ENCODE data around the gene SERPINA9.

SERPINA9 gene

GRCh38 chr14:94474581-94475031 lies 1.4 kb downstream of the SERPINA9 start:
- Histone ChIP-seq H3K27ac (ENCODE audit: low read depth, low read length) (no peak overlapping the region), H3K36me3 (ENCODE audit: insufficient read depth, low read length) (peaks cover 3% of the 10 kb centered on the region; the same call in 1 of the 2 replicates), H2AFZ (ENCODE audit: low read length, unreplicated experiment) (no peak overlapping the region), H3K4me3 (ENCODE audit: low read depth, low read length) (no peak overlapping the region), H3K27me3 (ENCODE audit: insufficient read depth, low read length) (peaks cover 35% of the 10 kb centered on the region), H3K4me1 (ENCODE audit: control insufficient read depth, insufficient read depth, low read length, unreplicated experiment) (no peaks in the 10 kb centered on the region), H3K79me2 (ENCODE audit: control insufficient read depth, insufficient read depth, low read length, unreplicated experiment) (no peaks in the 10 kb centered on the region)

- Histone ChIP-seq H2AFZ (ENCODE audit: low read length, unreplicated experiment) (no peak overlapping the region), H3K27me3 (ENCODE audit: insufficient read depth, low read length) (peaks cover 41% of the 10 kb centered on the region), H3K79me2 (ENCODE audit: control insufficient read depth, insufficient read depth, low read length, unreplicated experiment) (no peaks in the 10 kb centered on the region), H3K4me1 (ENCODE audit: control insufficient read depth, insufficient read depth, low read length, unreplicated experiment) (no peaks in the 10 kb centered on the region), H3K27ac (ENCODE audit: low read depth, low read length) (no peak overlapping the region), H3K4me3 (ENCODE audit: low read depth, low read length) (no peak overlapping the region), H3K36me3 (ENCODE audit: insufficient read depth, low read length) (peaks cover 2% of the 10 kb centered on the region; the same call in 1 of the 2 replicates)
Measured at GRCh38 chr14:94473666-94474410, 2.2 kb downstream of the SERPINA9 start.

- no peak overlapping the region for H3K27ac ChIP-seq (ENCODE audit: low read depth, low read length)
Measured at GRCh38 chr14:94472842-94473241, 3.2 kb downstream of the SERPINA9 start.

GRCh38 chr14:94471045-94471444 lies 5.0 kb downstream of the SERPINA9 start:
- no peaks in the 10 kb centered on the region for H3K79me2 ChIP-seq (ENCODE audit: control insufficient read depth, insufficient read depth, low read length, unreplicated experiment)
- peaks cover 67% of the 10 kb centered on the region for H3K27me3 ChIP-seq (ENCODE audit: insufficient read depth, low read length)
- H3K27ac ChIP-seq (ENCODE audit: low read depth, low read length): no peak overlapping the region
- H3K4me3 ChIP-seq (ENCODE audit: low read depth, low read length): no peak overlapping the region
- no peaks in the 10 kb centered on the region for H3K36me3 ChIP-seq (ENCODE audit: insufficient read depth, low read length)
- H3K4me1 ChIP-seq (ENCODE audit: control insufficient read depth, insufficient read depth, low read length, unreplicated experiment): no peaks in the 10 kb centered on the region
- no peak overlapping the region for H2AFZ ChIP-seq (ENCODE audit: low read length, unreplicated experiment)

More at GRCh38 chr14:94472842-94473241, 3.2 kb downstream of the SERPINA9 start:
- H3K4me3 ChIP-seq (ENCODE audit: low read depth, low read length): no peak overlapping the region
- peaks cover 51% of the 10 kb centered on the region for H3K27me3 ChIP-seq (ENCODE audit: insufficient read depth, low read length)
- H2AFZ ChIP-seq (ENCODE audit: low read length, unreplicated experiment): no peak overlapping the region
- H3K4me1 ChIP-seq (ENCODE audit: control insufficient read depth, insufficient read depth, low read length, unreplicated experiment): no peaks in the 10 kb centered on the region
- H3K36me3 ChIP-seq (ENCODE audit: insufficient read depth, low read length): no peaks in the 10 kb centered on the region
- H3K79me2 ChIP-seq (ENCODE audit: control insufficient read depth, insufficient read depth, low read length, unreplicated experiment): no peaks in the 10 kb centered on the region

- no peak overlapping the region for H3K4me3 ChIP-seq (ENCODE audit: low read depth, low read length)
- H3K79me2 ChIP-seq (ENCODE audit: control insufficient read depth, insufficient read depth, low read length, unreplicated experiment): no peaks in the 10 kb centered on the region
- H2AFZ ChIP-seq (ENCODE audit: low read length, unreplicated experiment): no peak overlapping the region
- H3K4me1 ChIP-seq (ENCODE audit: control insufficient read depth, insufficient read depth, low read length, unreplicated experiment): no peaks in the 10 kb centered on the region
- peaks cover 69% of the 10 kb centered on the region for H3K27me3 ChIP-seq (ENCODE audit: insufficient read depth, low read length)
- no peaks in the 10 kb centered on the region for H3K36me3 ChIP-seq (ENCODE audit: insufficient read depth, low read length)
- no peak overlapping the region for H3K27ac ChIP-seq (ENCODE audit: low read depth, low read length)
Measured at GRCh38 chr14:94470311-94470710, 5.7 kb downstream of the SERPINA9 start.

GRCh38 chr14:94469261-94469660 lies 6.7 kb downstream of the SERPINA9 start:
- Histone ChIP-seq H3K36me3 (ENCODE audit: insufficient read depth, low read length) (no peaks in the 10 kb centered on the region), H3K4me1 (ENCODE audit: control insufficient read depth, insufficient read depth, low read length, unreplicated experiment) (no peaks in the 10 kb centered on the region), H2AFZ (ENCODE audit: low read length, unreplicated experiment) (no peak overlapping the region), H3K79me2 (ENCODE audit: control insufficient read depth, insufficient read depth, low read length, unreplicated experiment) (no peaks in the 10 kb centered on the region), H3K27me3 (ENCODE audit: insufficient read depth, low read length) (peaks cover 71% of the 10 kb centered on the region), H3K4me3 (ENCODE audit: low read depth, low read length) (no peak overlapping the region), H3K27ac (ENCODE audit: low read depth, low read length) (no peak overlapping the region)

GRCh38 chr14:94467728-94468520 lies 8.1 kb downstream of the SERPINA9 start:
- H3K4me3 ChIP-seq (ENCODE audit: low read depth, low read length): no peak overlapping the region
- H2AFZ ChIP-seq (ENCODE audit: low read length, unreplicated experiment): no peak overlapping the region
- peaks cover 71% of the 10 kb centered on the region for H3K27me3 ChIP-seq (ENCODE audit: insufficient read depth, low read length)
- H3K36me3 ChIP-seq (ENCODE audit: insufficient read depth, low read length): no peaks in the 10 kb centered on the region
- H3K4me1 ChIP-seq (ENCODE audit: control insufficient read depth, insufficient read depth, low read length, unreplicated experiment): no peaks in the 10 kb centered on the region
- no peaks in the 10 kb centered on the region for H3K79me2 ChIP-seq (ENCODE audit: control insufficient read depth, insufficient read depth, low read length, unreplicated experiment)
- H3K27ac ChIP-seq (ENCODE audit: low read depth, low read length): no peak overlapping the region

- Histone ChIP-seq H3K4me1 (ENCODE audit: control insufficient read depth, insufficient read depth, low read length, unreplicated experiment) (no peaks in the 10 kb centered on the region), H3K79me2 (ENCODE audit: control insufficient read depth, insufficient read depth, low read length, unreplicated experiment) (no peaks in the 10 kb centered on the region), H3K4me3 (ENCODE audit: low read depth, low read length) (no peak overlapping the region), H3K27me3 (ENCODE audit: insufficient read depth, low read length) (peaks cover 61% of the 10 kb centered on the region), H3K36me3 (ENCODE audit: insufficient read depth, low read length) (no peaks in the 10 kb centered on the region), H3K27ac (ENCODE audit: low read depth, low read length) (no peak overlapping the region), H2AFZ (ENCODE audit: low read length, unreplicated experiment) (no peak overlapping the region)
Measured at GRCh38 chr14:94466706-94467370, 9.2 kb downstream of the SERPINA9 start.

GRCh38 chr14:94465042-94465441 lies 11.0 kb downstream of the SERPINA9 start:
- H3K79me2 ChIP-seq (ENCODE audit: control insufficient read depth, insufficient read depth, low read length, unreplicated experiment): no peaks in the 10 kb centered on the region
- no peaks in the 10 kb centered on the region for H3K4me1 ChIP-seq (ENCODE audit: control insufficient read depth, insufficient read depth, low read length, unreplicated experiment)
- no peak overlapping the region for H3K27ac ChIP-seq (ENCODE audit: low read depth, low read length)
- H3K36me3 ChIP-seq (ENCODE audit: insufficient read depth, low read length): no peaks in the 10 kb centered on the region
- H2AFZ ChIP-seq (ENCODE audit: low read length, unreplicated experiment): no peak overlapping the region
- peaks cover 52% of the 10 kb centered on the region for H3K27me3 ChIP-seq (ENCODE audit: insufficient read depth, low read length)
- no peak overlapping the region for H3K4me3 ChIP-seq (ENCODE audit: low read depth, low read length)

- Histone ChIP-seq H3K4me1 (ENCODE audit: control insufficient read depth, insufficient read depth, low read length, unreplicated experiment) (no peaks in the 10 kb centered on the region), H3K27me3 (ENCODE audit: insufficient read depth, low read length) (peaks cover 51% of the 10 kb centered on the region), H3K36me3 (ENCODE audit: insufficient read depth, low read length) (no peaks in the 10 kb centered on the region), H3K27ac (ENCODE audit: low read depth, low read length) (no peak overlapping the region), H2AFZ (ENCODE audit: low read length, unreplicated experiment) (no peak overlapping the region), H3K79me2 (ENCODE audit: control insufficient read depth, insufficient read depth, low read length, unreplicated experiment) (no peaks in the 10 kb centered on the region), H3K4me3 (ENCODE audit: low read depth, low read length) (no peak overlapping the region)
Measured at GRCh38 chr14:94464290-94464689, 11.7 kb downstream of the SERPINA9 start.
